HUES48 (cell line): Measurements from ENCODE around the gene TEX19.

Experiments
- H3K27ac ChIP-seq: one replicate; pipeline ENCODE4 v1.7.0; 2013; ENCODE audit warnings: low read depth, low read length, inconsistent platforms
- H3K27me3 ChIP-seq: 2 replicates; pipeline ENCODE4 v1.6.1; 2013; ENCODE audit warnings: mild to moderate bottlenecking, low read length; ENCODE audit not compliant: control insufficient read depth, insufficient read depth
- H3K36me3 ChIP-seq: 2 replicates; pipeline ENCODE4 v1.6.1; 2013; ENCODE audit warnings: low read length; ENCODE audit not compliant: control insufficient read depth, insufficient read depth
- H3K4me1 ChIP-seq: 2 replicates; pipeline ENCODE4 v1.6.1; 2013; ENCODE audit warnings: mild to moderate bottlenecking, low read length; ENCODE audit not compliant: control insufficient read depth, insufficient read depth
- H3K4me3 ChIP-seq: 2 replicates; pipeline ENCODE4 v1.5.1; 2013; ENCODE audit warnings: mild to moderate bottlenecking, low read depth, low read length
- H3K9ac ChIP-seq: 2 replicates; pipeline ENCODE4 v1.6.1; 2013; ENCODE audit warnings: mild to moderate bottlenecking, low read depth, low read length, moderate library complexity
- H3K9me3 ChIP-seq: 2 replicates; pipeline ENCODE4 v1.6.1; 2013; ENCODE audit warnings: low read length; ENCODE audit not compliant: control insufficient read depth, insufficient read depth

The TEX19 gene

DNA sequence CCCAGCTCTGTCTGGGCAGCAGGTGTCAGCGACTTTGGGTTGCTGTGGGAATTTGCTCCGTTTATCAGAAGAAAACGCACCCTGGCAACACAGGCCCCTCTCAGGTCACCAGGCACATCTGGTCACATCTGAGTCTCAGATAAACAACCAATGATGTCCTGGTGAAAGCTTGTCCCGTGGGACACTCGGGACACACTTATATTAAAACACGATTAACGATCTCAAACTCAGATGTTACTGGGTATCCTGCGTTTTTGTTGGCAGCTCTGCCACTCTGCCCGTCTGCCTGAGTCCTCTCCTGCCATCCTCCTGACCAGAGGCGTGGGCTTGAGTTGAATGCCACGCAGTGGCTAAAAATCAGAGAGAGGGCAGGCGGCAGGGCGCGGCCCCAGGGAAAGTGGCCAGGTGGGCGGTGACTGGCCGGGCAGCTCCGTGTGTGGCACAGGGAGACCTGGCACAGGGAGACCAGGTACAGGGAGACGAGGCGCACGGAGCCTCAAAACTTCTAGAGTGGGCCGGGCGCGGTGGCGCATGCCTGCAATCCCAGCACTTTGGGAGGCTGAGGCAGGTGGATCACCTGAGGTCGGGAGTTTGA lies 27.6 kb upstream of the TEX19 start:
- Histone ChIP-seq H3K27ac (no peak overlapping the region), H3K9me3 (no peaks in the 10 kb centered on the region), H3K27me3 (peaks cover 38% of the 10 kb centered on the region)

DNA sequence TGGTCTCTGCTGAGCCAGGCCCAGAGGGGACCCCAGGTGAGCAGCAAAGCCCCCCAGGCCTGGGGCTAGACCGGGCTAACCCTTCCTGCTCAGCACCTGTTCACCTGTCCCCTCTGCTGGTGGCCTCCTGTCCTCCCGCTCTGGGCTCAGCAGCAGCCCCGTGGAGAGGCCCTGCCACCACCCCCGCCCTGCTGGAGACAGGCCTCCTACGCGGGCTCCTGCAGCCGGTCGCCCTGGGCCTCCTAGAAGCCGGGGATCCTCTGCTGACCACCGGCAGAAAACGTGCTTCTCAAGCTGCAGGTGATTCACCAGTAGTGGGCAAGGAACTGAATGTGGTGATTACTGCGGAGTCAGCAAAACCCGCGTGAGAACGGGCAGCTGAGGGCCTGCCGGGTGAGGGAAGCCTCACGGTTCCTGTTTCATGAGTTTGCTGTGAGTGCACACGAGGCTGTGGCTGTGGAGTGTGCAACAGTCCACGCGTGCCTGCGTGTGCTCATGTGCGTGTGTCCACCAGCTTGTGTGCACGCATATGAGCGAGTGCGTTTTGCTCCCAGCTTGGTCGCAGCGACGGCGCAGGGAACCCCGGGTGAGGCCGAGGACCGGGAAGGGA lies 26.3 kb upstream of the TEX19 start:
- Histone ChIP-seq H3K27ac (no peak overlapping the region), H3K27me3 (peaks cover 38% of the 10 kb centered on the region), H3K4me3 (peak overlapping the region; percentile 43)

More for the DNA sequence above, 27.6 kb upstream of the TEX19 start:
- Histone ChIP-seq H3K9ac (no peak overlapping the region), H3K4me1 (peaks cover 14% of the 10 kb centered on the region), H3K36me3 (no peaks in the 10 kb centered on the region), H3K4me3 (no peak overlapping the region)

DNA sequence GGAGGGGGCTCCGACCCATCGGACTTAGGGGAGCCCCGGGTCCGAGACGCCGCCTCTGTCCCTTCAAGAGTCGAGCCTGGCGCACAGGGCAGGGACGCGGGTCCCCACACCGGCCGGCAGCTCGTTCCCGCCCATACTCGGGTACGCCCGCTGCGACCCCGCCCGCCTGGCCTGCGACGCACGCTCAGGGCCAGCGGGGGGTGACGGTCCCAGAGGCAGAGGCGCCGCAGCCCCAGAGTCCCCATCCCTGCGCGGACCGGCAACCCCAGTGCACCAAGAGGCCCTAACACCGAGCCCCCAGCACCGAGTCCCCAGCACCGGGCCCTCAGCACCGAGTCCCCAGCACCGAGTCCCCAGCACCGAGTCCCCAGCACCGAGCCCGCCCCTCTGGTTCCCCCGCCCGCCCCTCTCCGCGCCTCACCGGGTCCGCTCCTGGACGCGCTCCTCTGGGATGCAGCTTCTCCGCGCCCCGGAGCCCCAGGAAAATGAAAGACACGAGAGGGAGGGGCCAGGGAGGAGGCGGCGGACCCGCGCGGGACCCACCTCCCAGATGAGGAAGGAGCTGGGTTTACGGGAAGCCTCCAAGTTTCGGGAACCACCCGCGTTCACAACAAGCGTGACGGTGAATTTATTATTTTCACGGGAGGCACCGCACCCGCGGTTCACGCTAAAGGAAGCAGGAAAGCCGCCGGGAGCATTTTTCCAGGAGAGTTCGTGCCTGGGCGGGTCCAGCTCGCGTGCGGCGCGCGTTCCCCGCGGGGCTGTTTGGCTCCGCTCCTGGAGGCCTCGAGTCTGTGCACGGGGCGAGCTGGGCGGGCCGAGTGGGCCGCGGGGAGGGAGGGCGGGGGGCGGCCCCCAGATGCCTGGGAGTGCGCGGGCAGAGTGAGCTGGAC lies 25.5 kb upstream of the TEX19 start, which contains the start of gene SECTM1:
Gene SECTM1 (minus strand): TSS at position 488 of the 893 bp plus-strand sequence. CDS start 6,526 bp downstream, outside the sequence.
- Histone ChIP-seq H3K4me3 (peak within 1 kb of the TSS; percentile 43), H3K36me3 (no peaks in the 10 kb centered on the region), H3K9me3 (no peaks in the 10 kb centered on the region), H3K27me3 (peaks cover 38% of the 10 kb centered on the region), H3K9ac (no peak within 1 kb of the TSS), H3K27ac (no peak within 1 kb of the TSS), H3K4me1 (peaks cover 8% of the 10 kb centered on the region)

More for the DNA sequence above, 26.3 kb upstream of the TEX19 start:
- Histone ChIP-seq H3K9me3 (no peaks in the 10 kb centered on the region), H3K4me1 (peaks cover 13% of the 10 kb centered on the region), H3K36me3 (no peaks in the 10 kb centered on the region), H3K9ac (no peak overlapping the region)

DNA sequence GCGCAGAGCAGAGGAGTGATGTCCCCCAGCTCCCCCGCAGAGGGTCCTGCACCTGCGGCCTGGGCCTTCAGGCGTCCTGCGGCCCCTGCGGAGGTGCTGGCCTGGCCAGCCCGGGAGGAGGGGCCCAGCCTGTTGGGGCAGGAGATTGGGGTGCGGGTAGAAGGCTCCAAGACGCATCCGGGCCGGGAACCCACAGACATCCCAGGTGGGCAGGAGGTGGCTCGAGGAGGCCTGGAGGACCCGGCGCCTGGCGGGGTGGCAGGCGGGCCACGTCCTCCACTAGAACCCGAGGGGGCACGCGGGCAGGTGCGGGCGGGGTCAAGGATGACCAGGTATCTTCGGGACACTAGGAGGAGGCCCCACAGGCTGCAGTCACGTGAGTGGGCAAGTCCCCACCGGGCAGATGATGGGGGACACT lies 24.8 kb upstream of the TEX19 start:
- Histone ChIP-seq H3K27me3 (peaks cover 38% of the 10 kb centered on the region), H3K36me3 (no peaks in the 10 kb centered on the region), H3K4me3 (no peak overlapping the region), H3K4me1 (peaks cover 8% of the 10 kb centered on the region), H3K27ac (no peak overlapping the region), H3K9ac (no peak overlapping the region), H3K9me3 (no peaks in the 10 kb centered on the region)

DNA sequence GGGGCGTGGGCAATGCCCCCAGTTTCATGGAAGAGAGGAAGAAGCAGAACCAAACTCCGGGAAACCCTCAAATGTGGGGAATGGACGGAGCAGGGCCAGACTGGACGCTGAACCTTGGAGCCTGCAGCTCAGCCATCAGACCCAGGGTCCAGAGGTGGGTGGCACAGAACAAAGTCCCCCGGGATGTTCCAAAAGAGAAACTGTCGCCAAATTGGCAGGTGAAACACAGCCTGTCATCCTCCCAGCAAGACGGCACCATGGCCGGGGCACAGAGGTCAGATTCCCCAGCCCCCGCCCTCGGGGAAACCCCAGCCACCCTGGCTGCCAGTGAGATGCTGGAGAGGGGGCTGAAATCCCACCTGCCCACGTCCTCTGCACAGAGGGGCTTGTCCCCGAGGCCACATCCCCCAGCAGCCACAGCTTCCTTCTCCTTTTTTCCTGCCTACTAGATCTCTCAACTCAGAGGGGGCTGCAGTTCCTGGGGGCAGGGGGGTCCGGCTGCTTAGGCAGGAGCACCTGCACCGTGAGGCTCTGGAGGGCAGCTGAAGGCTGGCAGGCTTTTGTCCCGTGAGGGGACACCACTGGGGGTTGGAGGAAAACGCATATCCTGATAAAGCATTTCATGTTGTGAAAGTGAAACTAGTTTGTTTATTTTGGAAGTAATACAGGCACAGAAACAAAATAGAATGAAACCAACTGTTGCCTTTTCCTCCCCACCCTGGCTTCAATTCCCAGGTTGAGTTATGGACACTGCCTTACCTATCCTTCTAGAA lies 24.2 kb upstream of the TEX19 start:
- H3K9me3 ChIP-seq, result no peaks in the 10 kb centered on the region
- H3K27me3 ChIP-seq, result peaks cover 41% of the 10 kb centered on the region
- no peaks in the 10 kb centered on the region for H3K36me3 ChIP-seq
- no peak overlapping the region for H3K9ac ChIP-seq
- peaks cover 13% of the 10 kb centered on the region for H3K4me1 ChIP-seq
- H3K27ac ChIP-seq, result no peak overlapping the region
- no peak overlapping the region for H3K4me3 ChIP-seq

DNA sequence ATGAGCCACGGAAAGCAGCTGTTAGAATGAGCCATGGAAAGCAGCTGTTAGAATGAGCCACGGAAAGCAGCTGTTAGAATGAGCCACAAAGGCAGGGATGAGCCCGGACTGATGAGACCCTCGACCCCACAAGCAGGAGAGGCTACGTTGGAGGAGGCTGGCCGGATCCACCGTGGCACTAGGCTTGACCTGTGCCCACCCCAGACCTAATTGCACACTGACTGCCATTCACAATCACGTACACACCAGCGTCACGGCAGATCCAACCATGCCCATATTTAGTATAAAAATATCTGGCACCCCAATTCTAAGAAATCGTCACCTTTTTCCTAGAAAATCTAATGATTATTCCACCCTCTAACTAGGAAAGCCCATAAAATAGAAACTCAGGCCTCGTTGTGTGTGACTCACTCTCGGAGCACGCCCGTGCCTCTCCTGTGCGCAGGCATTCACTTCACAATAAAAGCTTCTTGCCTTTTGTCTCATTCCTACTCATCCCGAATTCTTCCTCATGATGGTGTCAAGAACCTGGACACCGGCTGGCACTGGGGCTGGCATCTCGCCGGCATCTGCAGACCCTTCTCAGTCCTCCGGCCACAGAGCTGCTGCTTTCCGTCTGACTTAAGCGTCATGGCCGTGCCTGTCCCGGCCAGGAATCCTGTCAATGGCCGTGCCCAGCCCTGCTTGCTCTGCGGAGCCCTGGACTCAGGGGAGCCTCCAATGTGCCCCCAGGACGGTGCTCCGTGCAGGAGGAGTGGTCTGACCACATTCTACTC lies 20.0 kb upstream of the TEX19 start:
- H3K27ac ChIP-seq, result no peak overlapping the region
- no peaks in the 10 kb centered on the region for H3K9me3 ChIP-seq
- H3K4me3 ChIP-seq, result no peak overlapping the region
- H3K36me3 ChIP-seq, result no peaks in the 10 kb centered on the region
- peaks cover 16% of the 10 kb centered on the region for H3K27me3 ChIP-seq
- H3K4me1 ChIP-seq, result peaks cover 8% of the 10 kb centered on the region; the same call in 1 of the 2 replicates
- H3K9ac ChIP-seq, result no peak overlapping the region

DNA sequence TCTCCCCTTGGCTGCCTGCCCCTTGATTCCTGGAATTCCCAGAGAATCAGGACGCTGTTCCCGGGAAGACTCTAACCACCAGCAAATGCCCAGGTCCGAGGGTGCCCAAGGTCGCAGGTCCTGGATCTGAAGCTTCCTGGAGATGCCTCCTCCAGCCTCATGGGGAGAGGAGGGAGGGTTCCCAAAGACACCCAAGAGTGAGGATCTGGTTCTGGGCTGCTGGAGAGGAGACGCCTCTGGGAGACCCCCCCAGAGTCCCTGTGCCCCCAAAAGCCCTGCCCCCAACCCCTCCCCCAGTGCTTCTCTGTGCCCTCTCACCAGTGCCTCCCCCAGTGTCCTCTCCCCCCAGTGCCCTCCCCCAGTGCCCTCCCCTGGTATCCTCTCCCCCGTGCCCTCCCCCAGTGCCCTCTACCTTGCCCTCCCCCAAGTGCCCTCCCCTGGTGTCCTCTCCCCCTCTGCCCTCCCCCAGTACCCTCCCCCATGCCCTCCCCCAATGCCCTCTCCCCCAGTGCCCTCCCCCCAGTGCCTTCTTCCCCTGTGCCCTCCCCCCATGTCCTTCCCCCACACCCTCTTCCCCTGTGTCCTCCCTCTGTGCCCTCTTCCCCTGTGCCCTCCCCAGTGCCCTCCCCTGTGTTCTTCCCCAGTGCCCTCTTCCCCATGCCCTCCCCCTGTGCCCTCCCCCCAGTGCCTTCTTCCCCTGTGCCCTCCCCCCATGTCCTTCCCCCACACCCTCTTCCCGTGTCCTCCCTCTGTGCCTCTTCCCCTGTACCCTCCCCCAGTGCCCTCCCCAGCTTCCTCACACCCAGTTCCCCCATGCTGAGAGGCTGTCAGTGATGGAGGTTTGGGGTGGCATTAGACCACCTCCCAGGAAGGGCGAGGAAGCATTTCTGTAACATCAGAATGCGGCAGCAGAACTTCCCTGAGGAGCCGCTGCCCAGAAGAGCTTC lies 19.1 kb upstream of the TEX19 start:
- Histone ChIP-seq H3K4me1 (peaks cover 8% of the 10 kb centered on the region; the same call in 1 of the 2 replicates), H3K27me3 (peaks cover 8% of the 10 kb centered on the region), H3K27ac (no peak overlapping the region), H3K9ac (no peak overlapping the region), H3K4me3 (no peak overlapping the region), H3K9me3 (no peaks in the 10 kb centered on the region), H3K36me3 (no peaks in the 10 kb centered on the region)

DNA sequence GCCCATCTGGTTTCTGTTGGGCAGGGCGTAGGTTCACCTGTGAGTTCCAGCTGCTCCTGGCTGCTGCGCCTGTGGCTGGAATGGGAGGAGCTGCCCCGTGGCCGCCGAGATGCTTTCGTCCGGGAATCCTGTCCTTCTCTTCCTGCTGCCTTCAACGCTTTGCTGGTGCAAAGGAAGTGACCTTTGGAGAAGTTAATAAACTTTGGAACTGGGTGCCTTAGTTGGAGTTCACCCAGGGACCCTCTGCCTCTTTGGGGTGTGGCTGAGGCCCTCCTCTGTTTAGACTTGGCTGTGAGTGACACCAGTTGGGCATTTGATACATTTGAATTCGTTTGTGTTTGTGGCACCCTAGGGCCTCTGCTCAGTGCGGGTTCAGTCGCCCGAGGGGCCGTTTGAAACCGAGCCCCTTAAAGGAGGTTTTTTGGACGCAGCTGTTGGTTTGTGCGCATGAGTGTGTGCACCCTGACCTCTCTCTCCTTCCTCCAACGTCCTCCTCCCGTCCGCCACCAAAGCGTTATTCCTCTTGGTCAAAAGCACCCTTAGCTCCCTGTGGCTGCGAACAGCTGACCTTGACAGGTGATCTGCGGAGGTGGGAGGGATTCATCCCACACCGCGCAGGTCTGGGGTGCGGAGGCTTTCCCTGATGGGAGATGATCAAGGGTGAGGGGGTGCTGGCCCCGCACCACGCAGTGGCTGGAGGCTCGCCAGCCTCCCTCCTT lies 16.5 kb upstream of the TEX19 start:
- Histone ChIP-seq H3K9ac (no peak overlapping the region), H3K4me3 (no peak overlapping the region), H3K27me3 (peaks cover 3% of the 10 kb centered on the region; the same call in 1 of the 2 replicates), H3K27ac (no peak overlapping the region), H3K4me1 (peaks cover 5% of the 10 kb centered on the region; the same call in 1 of the 2 replicates), H3K36me3 (no peaks in the 10 kb centered on the region), H3K9me3 (no peaks in the 10 kb centered on the region)

DNA sequence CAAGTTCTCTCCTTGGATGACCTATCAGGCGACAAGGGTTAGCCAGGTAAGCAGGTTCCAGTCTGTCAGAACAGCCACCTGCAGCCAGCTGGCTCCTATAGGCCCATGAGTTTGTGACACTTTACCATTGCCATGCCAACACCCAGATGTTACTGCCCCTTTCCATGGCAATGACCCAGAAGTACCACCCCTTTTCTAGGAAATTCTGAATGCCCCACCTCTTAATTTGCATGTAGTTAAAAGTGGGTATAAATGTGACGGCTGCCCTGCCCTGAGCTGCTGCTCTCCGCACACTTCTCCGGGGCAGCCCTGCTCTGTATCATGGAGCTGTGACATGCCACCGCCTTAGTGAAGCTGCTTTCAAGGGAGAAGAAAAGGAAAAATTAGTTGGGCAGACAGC lies 15.5 kb upstream of the TEX19 start:
- no peak overlapping the region for H3K27ac ChIP-seq
- peaks cover 5% of the 10 kb centered on the region; the same call in 1 of the 2 replicates for H3K4me1 ChIP-seq
- H3K9me3 ChIP-seq, result no peaks in the 10 kb centered on the region
- peaks cover 3% of the 10 kb centered on the region; the same call in 1 of the 2 replicates for H3K27me3 ChIP-seq
- H3K36me3 ChIP-seq, result no peaks in the 10 kb centered on the region
- H3K9ac ChIP-seq, result no peak overlapping the region
- H3K4me3 ChIP-seq, result no peak overlapping the region
